Activated T-cell treated with anti-CD3 and anti-CD28 coated beads, Interleukin-2, amount 50 U/mL, for 4 hours (primary cell): Measurements from ENCODE around the gene SWT1. TPM values are rescaled to one million over a fixed set of nuclear protein-coding genes. Genes with fewer than 3 reads are reported as not detected.
A peak's percentile ranks its signal among the peaks of the same experiment; 100 is the strongest.
"Not testable (repeated sequence)": the region's sequence is repeated elsewhere in the genome, so short reads cannot be mapped to it uniquely, and the experiment has no call there.

Experiments
- ATAC-seq, 2 donors: fragments of 200-7000 bp; cut with Tn5 transposase; one replicate each; pipeline ENCODE4 v1.10.0; 2021
- DNase-seq: peaks from one replicate; pipeline ENCODE4 v3.0.0-alpha.2; 2020
- H3K27me3 Mint-ChIP-seq: one replicate; pipeline ENCODE4 v1.8.0; 2021; ENCODE audit warnings: low read depth, mixed read lengths
- H3K36me3 Mint-ChIP-seq: one replicate; pipeline ENCODE4 v1.8.0; 2022; ENCODE audit warnings: mixed read lengths; ENCODE audit not compliant: insufficient read depth
- H3K4me1 Mint-ChIP-seq: one replicate; pipeline ENCODE4 v1.8.0; 2021; ENCODE audit warnings: low read depth, mixed read lengths
- H3K4me3 Mint-ChIP-seq: one replicate; pipeline ENCODE4 v1.8.0; 2021; ENCODE audit warnings: mild to moderate bottlenecking, moderate library complexity, mixed read lengths
- H3K9me3 Mint-ChIP-seq: one replicate; pipeline ENCODE4 v1.8.0; 2021; ENCODE audit warnings: mixed read lengths
- total RNA-seq, 3 donors: library from RNA; stranded (reverse); gene quantifications; one replicate each; pipeline ENCODE4 v1.2.1, GENCODE V29; 2021

SWT1 gene
- total RNA-seq, 3 donors from 2014 or later = 0.66 to 1.7 (median 1.0) TPM

DNA sequence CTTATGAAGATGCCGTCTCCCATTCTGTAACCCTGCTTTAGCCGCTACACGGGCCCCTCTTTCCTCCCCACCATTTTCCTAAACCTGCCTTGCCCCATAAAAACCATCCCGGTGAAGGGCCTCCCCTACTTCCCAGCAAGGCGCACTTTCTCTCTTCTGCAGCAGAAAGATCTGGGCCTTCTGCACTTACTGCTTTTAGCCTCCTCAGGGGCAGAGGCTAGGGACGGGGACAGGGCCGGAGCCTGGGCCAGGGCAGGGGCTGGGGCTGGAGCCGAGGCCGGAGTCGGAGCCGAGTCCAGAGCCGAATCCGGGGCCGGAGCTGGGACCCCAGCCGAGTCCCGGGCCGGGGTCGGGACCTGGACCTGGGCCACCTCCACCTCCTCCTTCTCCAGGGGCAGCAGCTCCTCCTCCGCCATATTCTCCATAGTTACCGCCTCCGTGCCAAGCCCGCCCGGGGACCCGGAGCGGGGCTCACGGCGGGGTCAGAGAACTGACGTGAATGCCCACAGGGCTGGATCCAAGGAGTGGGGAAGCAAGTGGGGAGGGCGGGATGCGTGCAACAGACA is 596 bp upstream of the SWT1 start:
- peak; percentile 37 to 41 for ATAC-seq
- no peaks in the 10 kb centered on the region for H3K9me3 Mint-ChIP-seq
- H3K27me3 Mint-ChIP-seq = no peaks in the 10 kb centered on the region
- peaks cover 48% of the 10 kb centered on the region for H3K4me1 Mint-ChIP-seq
- no peak for DNase-seq
- H3K4me3 Mint-ChIP-seq = peak overlapping the region; percentile 98
- H3K36me3 Mint-ChIP-seq = peaks cover 6% of the 10 kb centered on the region

GRCh38 chr1:185157599-185158412 is 839 bp downstream of the SWT1 start:
- Mint-ChIP-seq H3K4me1 (peaks cover 41% of the 10 kb centered on the region), H3K27me3 (no peaks in the 10 kb centered on the region), H3K9me3 (no peaks in the 10 kb centered on the region), H3K36me3 (no peaks in the 10 kb centered on the region), H3K4me3 (peak overlapping the region; percentile 98)
- ATAC-seq = no peak
- no peak for DNase-seq

DNA sequence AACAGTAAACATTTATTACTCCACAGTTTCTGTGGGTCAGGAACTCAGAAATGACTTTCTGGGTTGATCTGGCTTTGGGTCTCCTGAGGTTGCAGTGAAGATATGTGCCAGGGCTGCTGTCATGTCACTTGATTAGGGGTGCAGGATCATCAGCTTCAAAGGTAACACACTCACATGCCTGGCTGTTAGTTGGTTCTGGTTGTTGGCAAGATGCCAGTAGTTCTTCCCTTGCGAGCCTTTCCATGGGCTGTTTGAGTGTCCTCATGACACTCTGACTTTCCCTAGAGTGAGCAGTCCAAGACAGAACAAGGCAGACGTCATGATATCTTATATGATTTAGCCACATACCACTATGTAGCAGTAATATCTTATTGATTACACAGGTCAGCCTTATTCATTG is 1.8 kb downstream of the SWT1 start:
- ATAC-seq (no peak), DNase-seq (no peak)
- Mint-ChIP-seq H3K4me3 (peak overlapping the region; percentile 35), H3K36me3 (peaks cover 2% of the 10 kb centered on the region), H3K27me3 (no peaks in the 10 kb centered on the region), H3K4me1 (peaks cover 34% of the 10 kb centered on the region), H3K9me3 (no peaks in the 10 kb centered on the region)

DNA sequence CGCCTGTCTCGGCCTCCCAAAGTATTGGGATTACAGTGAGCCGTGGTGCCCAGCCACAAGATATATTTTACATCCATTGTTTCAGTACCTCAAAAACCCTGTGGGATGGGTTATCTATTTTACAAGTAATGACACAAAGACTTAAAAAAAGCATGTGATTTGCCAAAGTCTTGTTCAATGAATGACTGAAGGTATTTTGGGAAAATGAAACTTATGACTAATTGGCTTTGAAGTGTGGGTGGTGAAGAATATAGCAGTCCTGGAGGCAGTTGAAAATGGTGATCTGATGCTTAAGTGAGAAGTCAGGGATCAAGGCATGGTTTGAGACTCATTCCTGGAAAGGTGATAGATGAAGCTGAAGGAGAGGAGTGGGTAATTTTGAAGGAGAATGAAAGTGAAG is 3.0 kb downstream of the SWT1 start:
- Mint-ChIP-seq H3K4me3 (no peak overlapping the region), H3K36me3 (peaks cover 7% of the 10 kb centered on the region), H3K27me3 (no peaks in the 10 kb centered on the region), H3K9me3 (no peaks in the 10 kb centered on the region), H3K4me1 (peaks cover 31% of the 10 kb centered on the region)
- DNase-seq (no peak), ATAC-seq (no peak)

DNA sequence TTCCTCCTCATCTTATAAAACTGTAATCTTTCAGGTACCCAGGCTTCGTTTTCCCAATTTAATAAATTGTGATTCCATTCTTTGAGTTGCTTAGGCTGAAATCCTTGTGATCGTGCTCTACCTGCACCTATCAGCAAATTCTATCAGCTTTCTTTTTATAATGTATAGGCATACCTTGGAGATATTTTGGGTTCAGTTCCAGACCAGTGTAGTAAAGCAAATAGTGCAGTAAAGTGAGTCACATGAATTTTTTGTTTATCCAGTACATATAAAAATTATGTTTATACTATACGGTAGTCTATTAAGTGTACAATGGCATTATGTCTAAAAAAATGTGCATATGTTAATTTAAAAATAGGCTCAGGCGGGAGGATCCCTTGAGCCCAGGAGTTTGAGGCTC is 5.5 kb downstream of the SWT1 start:
- H3K36me3 Mint-ChIP-seq = peaks cover 14% of the 10 kb centered on the region
- no peak overlapping the region for H3K4me3 Mint-ChIP-seq

DNA sequence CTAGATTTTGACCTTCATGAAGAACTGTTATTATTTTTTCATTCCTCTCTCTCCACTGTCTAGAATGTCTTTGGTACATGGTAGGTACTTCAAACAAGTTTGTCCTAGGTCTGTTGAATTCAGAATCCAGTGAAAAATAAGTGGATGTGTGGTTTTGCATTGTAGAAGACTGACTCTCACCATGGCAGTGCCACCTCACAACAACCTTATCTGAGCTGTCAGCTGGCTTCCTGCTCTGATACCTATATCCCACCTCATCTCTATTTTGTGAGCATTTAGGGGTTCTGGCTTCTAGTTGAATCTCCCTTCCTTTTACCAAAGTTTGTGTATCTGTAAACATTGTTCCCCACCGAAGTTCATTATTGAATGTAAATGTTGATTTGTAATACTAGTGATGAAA is 9.1 kb downstream of the SWT1 start:
- H3K27me3 Mint-ChIP-seq = no peaks in the 10 kb centered on the region
- no peak for ATAC-seq
- DNase-seq = no peak
- peaks cover 10% of the 10 kb centered on the region for H3K4me1 Mint-ChIP-seq
- no peak overlapping the region for H3K4me3 Mint-ChIP-seq
- peaks cover 23% of the 10 kb centered on the region for H3K36me3 Mint-ChIP-seq
- no peaks in the 10 kb centered on the region for H3K9me3 Mint-ChIP-seq

More for the DNA sequence above, 5.5 kb downstream of the SWT1 start:
- no peaks in the 10 kb centered on the region for H3K27me3 Mint-ChIP-seq
- peaks cover 25% of the 10 kb centered on the region for H3K4me1 Mint-ChIP-seq
- ATAC-seq (no peak), DNase-seq (no peak)
- no peaks in the 10 kb centered on the region for H3K9me3 Mint-ChIP-seq

DNA sequence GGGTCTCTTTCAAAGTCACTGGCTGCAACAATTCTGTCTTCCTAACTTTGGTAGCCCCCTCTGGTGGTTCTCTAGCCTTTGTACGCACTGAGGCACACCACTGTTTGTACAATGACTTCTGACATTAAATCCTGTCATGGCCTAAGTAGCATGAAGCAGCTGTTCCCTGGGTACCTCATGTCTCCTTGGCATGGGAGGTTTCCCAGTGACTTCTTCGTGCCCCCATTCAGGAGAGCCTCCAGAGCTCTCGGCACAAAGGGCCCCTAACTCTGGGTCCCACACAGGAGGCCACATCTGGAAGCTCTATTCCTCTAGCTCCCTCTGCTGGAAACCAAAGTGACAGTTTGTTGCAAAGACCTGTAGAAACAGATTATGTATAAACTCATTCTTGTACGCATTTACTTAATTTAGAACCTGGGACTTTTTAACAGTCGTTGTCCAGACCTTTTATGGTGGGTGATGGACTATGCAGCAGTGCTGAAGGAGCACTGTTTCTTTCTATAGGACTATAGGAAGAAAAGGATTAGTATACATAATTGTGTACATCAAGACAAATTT is 13.4 kb downstream of the SWT1 start:
- Mint-ChIP-seq H3K4me3 (no peak overlapping the region), H3K36me3 (peaks cover 22% of the 10 kb centered on the region), H3K4me1 (peaks cover 12% of the 10 kb centered on the region), H3K9me3 (no peaks in the 10 kb centered on the region), H3K27me3 (no peaks in the 10 kb centered on the region)
- DNase-seq = no peak
- ATAC-seq = peak; percentile 80 to 88

DNA sequence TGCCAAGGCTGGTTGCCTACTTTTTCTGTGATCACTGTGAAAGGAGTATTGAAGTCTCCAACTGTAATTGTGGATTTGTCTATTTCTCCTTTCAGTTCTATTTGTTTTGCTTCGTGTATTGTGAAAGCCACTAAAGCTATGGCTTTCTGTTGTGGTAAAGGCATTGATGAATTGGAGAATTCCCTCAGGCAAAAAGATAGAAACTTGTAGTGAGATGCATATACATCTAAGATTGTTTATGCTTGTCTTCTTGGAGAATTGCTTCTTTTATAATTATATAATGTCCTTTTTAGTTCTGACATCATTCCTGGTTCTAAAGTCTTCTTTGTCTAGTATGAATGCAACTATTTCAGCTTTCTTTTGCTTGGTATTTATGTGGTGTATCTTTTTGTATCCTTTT is 36.8 kb downstream of the SWT1 start:
- Mint-ChIP-seq H3K4me1 (no peaks in the 10 kb centered on the region), H3K27me3 (no peaks in the 10 kb centered on the region), H3K4me3 (no peak overlapping the region), H3K9me3 (peaks cover 12% of the 10 kb centered on the region), H3K36me3 (peaks cover 41% of the 10 kb centered on the region)
- ATAC-seq (no peak), DNase-seq (no peak)

DNA sequence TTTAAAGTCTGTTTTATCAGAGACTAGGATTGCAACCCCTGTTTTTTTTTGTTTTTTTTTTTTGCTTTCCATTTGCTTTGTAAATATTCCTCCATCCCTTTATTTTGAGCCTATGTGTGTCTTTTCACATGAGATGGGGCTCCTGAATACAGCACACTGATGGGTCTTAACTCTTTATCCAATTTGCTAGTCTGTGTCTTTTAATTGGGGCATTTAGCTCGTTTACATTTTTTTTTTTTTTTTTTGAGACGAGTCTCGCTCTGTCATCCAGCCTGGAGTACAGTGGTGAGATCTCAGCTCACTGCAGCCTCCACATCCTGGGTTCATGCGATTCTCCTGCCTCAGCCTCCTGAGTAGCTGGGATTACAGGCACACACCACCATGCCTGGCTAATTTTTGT is 41.7 kb downstream of the SWT1 start:
- not testable (repeated sequence) for H3K4me1 Mint-ChIP-seq, H3K4me3 Mint-ChIP-seq
- peaks cover 44% of the 10 kb centered on the region for H3K36me3 Mint-ChIP-seq

GRCh38 chr1:185200889-185201288 is 43.9 kb downstream of the SWT1 start:
- H3K4me1 Mint-ChIP-seq = no peaks in the 10 kb centered on the region
- no peak for DNase-seq
- H3K27me3 Mint-ChIP-seq = no peaks in the 10 kb centered on the region
- ATAC-seq = no peak
- no peak overlapping the region for H3K4me3 Mint-ChIP-seq
- H3K36me3 Mint-ChIP-seq = peaks cover 42% of the 10 kb centered on the region
- H3K9me3 Mint-ChIP-seq = peaks cover 16% of the 10 kb centered on the region

More for the DNA sequence above, 41.7 kb downstream of the SWT1 start:
- DNase-seq, H3K27me3 Mint-ChIP-seq, ATAC-seq: not testable (repeated sequence)
- H3K9me3 Mint-ChIP-seq = peaks cover 16% of the 10 kb centered on the region

- H3K4me3 Mint-ChIP-seq = no peak overlapping the region
- no peak for DNase-seq
- H3K36me3 Mint-ChIP-seq = peaks cover 31% of the 10 kb centered on the region
- H3K4me1 Mint-ChIP-seq = no peaks in the 10 kb centered on the region
- no peak for ATAC-seq
- no peaks in the 10 kb centered on the region for H3K27me3 Mint-ChIP-seq
- peaks cover 3% of the 10 kb centered on the region for H3K9me3 Mint-ChIP-seq
Observed at GRCh38 chr1:185207170-185207569, 50.2 kb downstream of the SWT1 start.

DNA sequence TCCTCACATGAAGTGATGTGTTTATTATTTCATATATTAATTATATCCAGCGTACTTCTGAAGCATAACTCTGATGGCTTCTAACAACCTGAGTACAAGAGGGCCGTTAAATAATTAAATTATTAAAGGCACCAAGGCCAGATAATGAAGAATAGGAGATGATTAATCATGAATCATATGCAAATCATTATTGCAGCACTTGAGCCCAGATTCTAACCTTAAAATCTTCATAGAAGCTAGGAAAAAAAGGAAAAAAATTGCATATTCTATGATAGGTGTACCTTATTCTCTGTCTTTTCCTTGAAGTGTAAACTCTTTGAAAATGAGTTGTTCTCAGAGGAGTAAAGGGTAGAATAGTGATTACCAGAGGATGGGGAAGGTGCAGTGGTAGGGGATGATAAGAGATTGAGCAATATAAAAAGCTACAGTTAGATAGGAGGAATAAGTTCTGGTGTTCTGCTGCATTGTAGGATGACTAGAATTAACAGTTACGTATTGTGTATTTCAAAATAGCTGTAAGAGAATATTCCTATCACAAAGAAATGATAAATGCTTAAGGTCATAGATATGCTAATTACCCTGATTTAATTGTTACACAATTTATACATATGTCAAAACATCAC is 51.1 kb downstream of the SWT1 start:
- H3K27me3 Mint-ChIP-seq = no peaks in the 10 kb centered on the region
- no peak overlapping the region for H3K4me3 Mint-ChIP-seq
- H3K36me3 Mint-ChIP-seq = peaks cover 30% of the 10 kb centered on the region
- peaks cover 3% of the 10 kb centered on the region for H3K9me3 Mint-ChIP-seq
- DNase-seq = no peak
- H3K4me1 Mint-ChIP-seq = no peaks in the 10 kb centered on the region
- ATAC-seq = no peak

DNA sequence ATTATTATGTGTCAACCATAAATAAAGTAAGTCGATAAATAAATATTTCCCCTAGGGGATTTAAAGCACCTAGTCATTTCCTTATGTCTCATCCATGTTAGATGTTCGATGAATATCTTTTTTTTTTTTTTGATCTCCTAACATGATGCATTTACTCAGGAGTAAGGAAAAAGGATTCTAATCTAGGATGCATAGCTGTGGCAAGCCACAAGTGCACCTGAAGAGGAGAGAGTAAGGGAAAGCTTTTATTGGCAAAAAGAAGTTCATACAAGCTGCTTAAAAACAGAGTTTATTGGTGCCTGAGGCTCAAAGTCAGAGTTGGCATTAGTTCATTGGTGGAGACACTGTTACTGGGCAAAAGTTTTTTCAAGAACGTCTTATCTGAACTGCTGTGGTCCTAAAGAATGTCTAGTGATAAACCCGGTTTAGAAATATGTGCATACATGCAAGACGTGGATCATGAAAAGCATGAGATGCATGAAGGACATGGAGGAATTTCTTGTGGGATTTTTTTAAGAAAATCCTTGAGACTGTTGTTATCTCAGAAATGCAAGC is 51.7 kb downstream of the SWT1 start:
- no peak overlapping the region for H3K4me3 Mint-ChIP-seq
- H3K27me3 Mint-ChIP-seq = no peaks in the 10 kb centered on the region
- peaks cover 3% of the 10 kb centered on the region for H3K9me3 Mint-ChIP-seq
- ATAC-seq = no peak
- DNase-seq = no peak
- H3K36me3 Mint-ChIP-seq = peaks cover 30% of the 10 kb centered on the region
- no peaks in the 10 kb centered on the region for H3K4me1 Mint-ChIP-seq

- peaks cover 34% of the 10 kb centered on the region for H3K36me3 Mint-ChIP-seq
- not testable (repeated sequence) for ATAC-seq, DNase-seq, H3K27me3 Mint-ChIP-seq, H3K4me1 Mint-ChIP-seq, H3K9me3 Mint-ChIP-seq, H3K4me3 Mint-ChIP-seq
Observed at GRCh38 chr1:185209357-185209756, 52.4 kb downstream of the SWT1 start.
